PFSK-1 (cell line): ENCODE data around the gene FAM114A2.

Experiments used
- POLR2AphosphoS5 ChIP-seq: IDR thresholded peaks from 2 replicates; pipeline ENCODE4 v1.6.1; 2012; ENCODE audit warnings: low read depth, mild to moderate bottlenecking, control low read depth, low read length, moderate library complexity
- REST ChIP-seq, 2 experiments: IDR thresholded peaks; 2 replicates each; pipeline versions ENCODE4 v1.6.1 to v1.8.0; 2011 to 2012; ENCODE audit warnings: low read depth in 2 of 2, low read length in 2 of 2, control low read depth in 1 of 2, inconsistent platforms in 1 of 2, mild to moderate bottlenecking in 1 of 2, moderate library complexity in 1 of 2; ENCODE audit not compliant: insufficient read depth in 1 of 2
- SIN3A ChIP-seq: IDR thresholded peaks from 2 replicates; pipeline ENCODE4 v1.6.1; 2012; ENCODE audit warnings: mild to moderate bottlenecking, low read length, moderate library complexity, borderline replicate concordance; ENCODE audit not compliant: insufficient read depth

GRCh38 chr5:154047324-154047723, 8.6 kb upstream of the FAM114A2 start:
- no peak for TF ChIP-seq REST (IDR thresholded peaks at IDR 0.05; ENCODE audit: insufficient read depth in 1 of 2, low read depth in 2 of 2, low read length in 2 of 2)
- TF ChIP-seq POLR2AphosphoS5, result no peak
- TF ChIP-seq SIN3A, result no peak
